ENCODE data around the gene TMEM151B. TPM values are rescaled to one million over a fixed set of nuclear protein-coding genes. Genes with fewer than 3 reads are reported as not detected.

TMEM151B gene
- total RNA-seq, 3 donors from 2014 or later (not counting 1 experiment from before 2014, with no cell fraction given) = not detected

DNA sequence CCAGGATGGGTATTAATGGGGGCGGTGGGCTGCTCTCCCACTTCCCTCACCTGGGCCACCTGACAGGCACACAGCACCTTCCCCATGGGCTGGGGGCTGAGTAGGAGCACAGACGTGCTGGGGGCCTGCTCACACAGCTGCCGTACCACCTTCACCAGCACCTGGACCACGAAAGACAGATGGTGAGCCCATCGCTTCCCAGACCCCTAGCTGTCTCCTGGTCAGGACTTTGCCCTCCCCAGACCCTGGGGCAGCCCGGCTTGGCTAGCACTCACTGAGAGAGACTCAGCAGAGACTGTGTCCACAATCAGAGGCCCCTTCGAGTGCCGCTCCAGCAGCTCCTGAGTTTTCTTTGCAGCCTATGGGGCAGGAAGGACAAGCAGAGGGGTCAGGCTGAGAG, 30.9 kb downstream of the TMEM151B start:
- H3K4me3 Mint-ChIP-seq = no peak overlapping the region
- TF ChIP-seq, protein P1, sequence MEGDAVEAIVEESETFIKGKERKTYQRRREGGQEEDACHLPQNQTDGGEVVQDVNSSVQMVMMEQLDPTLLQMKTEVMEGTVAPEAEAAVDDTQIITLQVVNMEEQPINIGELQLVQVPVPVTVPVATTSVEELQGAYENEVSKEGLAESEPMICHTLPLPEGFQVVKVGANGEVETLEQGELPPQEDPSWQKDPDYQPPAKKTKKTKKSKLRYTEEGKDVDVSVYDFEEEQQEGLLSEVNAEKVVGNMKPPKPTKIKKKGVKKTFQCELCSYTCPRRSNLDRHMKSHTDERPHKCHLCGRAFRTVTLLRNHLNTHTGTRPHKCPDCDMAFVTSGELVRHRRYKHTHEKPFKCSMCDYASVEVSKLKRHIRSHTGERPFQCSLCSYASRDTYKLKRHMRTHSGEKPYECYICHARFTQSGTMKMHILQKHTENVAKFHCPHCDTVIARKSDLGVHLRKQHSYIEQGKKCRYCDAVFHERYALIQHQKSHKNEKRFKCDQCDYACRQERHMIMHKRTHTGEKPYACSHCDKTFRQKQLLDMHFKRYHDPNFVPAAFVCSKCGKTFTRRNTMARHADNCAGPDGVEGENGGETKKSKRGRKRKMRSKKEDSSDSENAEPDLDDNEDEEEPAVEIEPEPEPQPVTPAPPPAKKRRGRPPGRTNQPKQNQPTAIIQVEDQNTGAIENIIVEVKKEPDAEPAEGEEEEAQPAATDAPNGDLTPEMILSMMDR (IDR thresholded peaks at IDR 0.05) = no peak
- peaks cover 16% of the 10 kb centered on the region for H3K27me3 ChIP-seq (ENCODE audit: control insufficient read depth, insufficient read depth, low read length)
- DNase-seq (no peak), ATAC-seq (no peak)
- H3K9me3 Mint-ChIP-seq = no peaks in the 10 kb centered on the region
- no peak overlapping the region for H3K4me3 ChIP-seq (ENCODE audit: low read length)
- H3K36me3 ChIP-seq (ENCODE audit: control insufficient read depth, insufficient read depth, low read length) = peaks cover 49% of the 10 kb centered on the region
- H3K27me3 Mint-ChIP-seq (ENCODE audit: low read depth in 2 of 2) = peaks cover 8 to 17% of the 10 kb centered on the region in 2 donors
- H3K36me3 Mint-ChIP-seq = no peaks in the 10 kb centered on the region
- WGBS (ENCODE audit: insufficient coverage) = 96% methylated on average over 8 of the region's 8 CpGs
- no peak overlapping the region for H3K27ac Mint-ChIP-seq
- no peak overlapping the region for H3K27ac ChIP-seq (ENCODE audit: low read length)
- intact Hi-C loops (cut with micrococcal nuclease) = no loop called here
- peaks cover 0 to 12% of the 10 kb centered on the region in 2 donors for H3K4me1 Mint-ChIP-seq
- peaks cover 14% of the 10 kb centered on the region for H3K4me1 ChIP-seq (ENCODE audit: control insufficient read depth, insufficient read depth, low read length)
- no peaks in the 10 kb centered on the region for H3K9me3 ChIP-seq (ENCODE audit: control insufficient read depth, insufficient read depth, low read length)

DNA sequence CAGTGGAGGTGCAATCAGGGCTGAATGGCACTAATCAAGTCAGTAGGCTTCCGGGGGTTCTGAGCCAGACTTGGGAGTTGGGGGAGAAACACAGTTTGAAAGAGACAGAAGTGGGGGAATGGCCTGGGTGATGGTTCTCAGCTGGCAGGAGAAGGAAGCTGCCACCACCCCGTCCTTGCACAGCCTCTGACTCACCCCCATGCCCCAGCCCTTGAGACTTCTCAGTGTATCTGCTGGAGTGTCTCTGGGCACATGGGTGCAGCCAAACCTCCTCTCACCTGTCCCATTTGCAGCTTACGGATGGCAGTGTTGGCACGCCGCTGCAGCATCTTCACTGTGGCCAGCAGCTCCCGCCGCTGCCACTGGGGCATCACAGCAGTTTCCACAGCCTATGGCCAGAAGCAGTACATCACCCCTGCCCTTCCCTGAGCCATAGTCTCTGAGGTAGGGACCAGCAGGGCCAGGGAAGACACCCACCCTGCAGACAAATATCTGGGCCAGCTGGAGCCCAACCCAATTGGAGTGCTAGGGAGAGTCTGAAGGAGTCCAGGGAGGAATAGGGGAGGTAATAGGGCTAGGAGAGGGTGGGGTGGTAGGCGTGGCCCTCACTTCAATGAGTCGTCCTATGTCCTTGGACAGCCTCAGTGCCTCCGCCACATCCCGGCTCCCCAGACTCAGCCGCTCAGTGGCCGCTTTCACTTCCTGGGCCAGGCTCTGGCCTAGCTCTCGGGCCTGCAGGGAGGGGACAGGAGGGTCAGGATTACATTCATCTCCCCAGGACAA, 31.7 kb downstream of the TMEM151B start:
- no peak overlapping the region for H3K4me3 Mint-ChIP-seq
- peaks cover 0 to 7% of the 10 kb centered on the region in 2 donors for H3K4me1 Mint-ChIP-seq
- H3K9me3 Mint-ChIP-seq = no peaks in the 10 kb centered on the region
- ATAC-seq = no peak
- H3K27ac Mint-ChIP-seq = no peak overlapping the region
- no peak overlapping the region for H3K4me3 ChIP-seq (ENCODE audit: low read length)
- DNase-seq = no peak
- H3K27ac ChIP-seq (ENCODE audit: low read length) = no peak overlapping the region
- peaks cover 7% of the 10 kb centered on the region for H3K27me3 ChIP-seq (ENCODE audit: control insufficient read depth, insufficient read depth, low read length)
- no peaks in the 10 kb centered on the region for H3K9me3 ChIP-seq (ENCODE audit: control insufficient read depth, insufficient read depth, low read length)
- 95% methylated on average over 14 of the region's 14 CpGs for WGBS (ENCODE audit: insufficient coverage)
- peaks cover 8% of the 10 kb centered on the region for H3K4me1 ChIP-seq (ENCODE audit: control insufficient read depth, insufficient read depth, low read length)
- H3K27me3 Mint-ChIP-seq (ENCODE audit: low read depth in 2 of 2) = peaks cover 0 to 8% of the 10 kb centered on the region in 2 donors
- intact Hi-C loops (cut with micrococcal nuclease) = no loop called here
- peaks cover 54% of the 10 kb centered on the region for H3K36me3 ChIP-seq (ENCODE audit: control insufficient read depth, insufficient read depth, low read length)
- TF ChIP-seq, protein P1 (IDR thresholded peaks at IDR 0.05) = no peak
- no peaks in the 10 kb centered on the region for H3K36me3 Mint-ChIP-seq

DNA sequence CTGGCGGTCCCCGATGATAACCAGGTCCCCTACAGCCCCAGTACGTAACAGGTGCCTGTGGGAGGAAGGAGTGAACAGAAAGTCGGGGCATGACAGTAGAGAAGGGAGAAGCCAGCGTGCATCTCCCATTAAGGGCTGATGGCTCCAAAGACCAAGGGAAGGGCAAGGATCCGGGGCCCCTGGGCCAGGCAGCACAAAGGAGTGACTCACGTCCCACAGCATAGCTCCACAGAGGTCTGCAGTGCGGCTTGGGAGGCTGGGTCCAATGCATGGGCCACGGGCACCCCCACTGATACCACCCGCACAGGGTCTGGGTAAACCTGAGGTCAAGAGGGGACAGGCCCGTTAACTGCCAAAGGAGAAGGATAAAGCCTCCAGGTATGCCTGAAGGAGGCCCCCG, 32.6 kb downstream of the TMEM151B start:
- Histone ChIP-seq H3K27ac (ENCODE audit: low read length) (no peak overlapping the region), H3K36me3 (ENCODE audit: control insufficient read depth, insufficient read depth, low read length) (peaks cover 57% of the 10 kb centered on the region), H3K4me1 (ENCODE audit: control insufficient read depth, insufficient read depth, low read length) (peaks cover 2% of the 10 kb centered on the region), H3K4me3 (ENCODE audit: low read length) (no peak overlapping the region), H3K9me3 (ENCODE audit: control insufficient read depth, insufficient read depth, low read length) (no peaks in the 10 kb centered on the region), H3K27me3 (ENCODE audit: control insufficient read depth, insufficient read depth, low read length) (peaks cover 3% of the 10 kb centered on the region)
- ATAC-seq (no peak), DNase-seq (no peak)
- Mint-ChIP-seq H3K27ac (no peak overlapping the region), H3K4me3 (no peak overlapping the region), H3K27me3 (ENCODE audit: low read depth in 2 of 2) (peaks cover 0 to 5% of the 10 kb centered on the region in 2 donors), H3K4me1 (peaks cover 0 to 7% of the 10 kb centered on the region in 2 donors), H3K36me3 (no peaks in the 10 kb centered on the region), H3K9me3 (no peaks in the 10 kb centered on the region)
- intact Hi-C loops (cut with micrococcal nuclease) = no loop called here
- TF ChIP-seq, protein P1 (IDR thresholded peaks at IDR 0.05) = no peak
- 99% methylated on average over 12 of the region's 12 CpGs for WGBS (ENCODE audit: insufficient coverage)

Data from natural killer cell (primary cell).